ENCODE results near the gene HOTAIR. TPM values are rescaled to one million over a fixed set of nuclear protein-coding genes. Genes with fewer than 3 reads are reported as not detected.
A peak's percentile ranks its signal among the peaks of the same experiment; 100 is the strongest.

Gene HOTAIR
- total and polyA plus RNA-seq, 5 donors, result not detected

- DNase-seq, result no peak
- intact Hi-C loops (cut with DNase I), result loop anchor here in 1 of 4 donors (10.0 kb wide), 1 partner anchor 354 kb away; the partner anchor contains the start of gene GPR84
- H3K27me3 ChIP-seq (ENCODE audit: control insufficient read depth, insufficient read depth), result no peaks in the 10 kb centered on the region
- H3K4me3 ChIP-seq (ENCODE audit: low read length), result no peak overlapping the region
- no peak overlapping the region for H3K27ac ChIP-seq (ENCODE audit: low read length)
- H3K4me1 ChIP-seq (ENCODE audit: control insufficient read depth, insufficient read depth, low read length), result peaks cover 2% of the 10 kb centered on the region
- ATAC-seq, result no peak
- WGBS, result 17% methylated on average over 10 of the region's 10 CpGs
- no peaks in the 10 kb centered on the region for H3K9me3 ChIP-seq (ENCODE audit: control insufficient read depth, low read length)
Observed at GRCh38 chr12:54010053-54010971, 35.6 kb upstream of the HOTAIR start.

- WGBS, result 3% methylated on average over 51 of the region's 51 CpGs
- H3K4me1 ChIP-seq (ENCODE audit: control insufficient read depth, insufficient read depth, low read length), result peaks cover 2% of the 10 kb centered on the region
- intact Hi-C loops (cut with DNase I), result loop anchor here in 2 of 4 donors (2.0 to 10.0 kb wide), 3 partner anchors 191 to 355 kb away; partner anchors contain the start of gene GPR84 (in 1 of the 2)
- H3K27ac ChIP-seq (ENCODE audit: low read length), result no peak overlapping the region
- DNase-seq (peak in 1 of 3 donors; percentile 63), ATAC-seq (no peak)
- H3K27me3 ChIP-seq (ENCODE audit: control insufficient read depth, insufficient read depth), result no peaks in the 10 kb centered on the region
- H3K4me3 ChIP-seq (ENCODE audit: low read length), result peak overlapping the region; percentile 36
- H3K9me3 ChIP-seq (ENCODE audit: control insufficient read depth, low read length), result no peaks in the 10 kb centered on the region
Observed at GRCh38 chr12:54009171-54010052, 34.7 kb upstream of the HOTAIR start.

GRCh38 chr12:54008260-54008552, 33.5 kb upstream of the HOTAIR start:
- DNase-seq, result no peak

GRCh38 chr12:54007538-54008259, 32.9 kb upstream of the HOTAIR start:
- ATAC-seq, result no peak
- intact Hi-C loops (cut with DNase I), result loop anchor here (2.0 to 5.0 kb wide), 2 partner anchors 193 to 195 kb away; no protein-coding TSS in a partner anchor
- H3K27ac ChIP-seq (ENCODE audit: low read length), result no peak overlapping the region

More at GRCh38 chr12:54008260-54008552, 33.5 kb upstream of the HOTAIR start:
- no peak for ATAC-seq
- H3K4me3 ChIP-seq (ENCODE audit: low read length), result no peak overlapping the region
- intact Hi-C loops (cut with DNase I), result loop anchor here in 2 of 4 donors (2.0 to 5.0 kb wide), 2 partner anchors 193 to 194 kb away; no protein-coding TSS in a partner anchor
- no peak overlapping the region for H3K27ac ChIP-seq (ENCODE audit: low read length)
- H3K4me1 ChIP-seq (ENCODE audit: control insufficient read depth, insufficient read depth, low read length), result peaks cover 2% of the 10 kb centered on the region
- no peaks in the 10 kb centered on the region for H3K27me3 ChIP-seq (ENCODE audit: control insufficient read depth, insufficient read depth)
- 18% methylated on average over 2 of the region's 2 CpGs for WGBS
- H3K9me3 ChIP-seq (ENCODE audit: control insufficient read depth, low read length), result no peaks in the 10 kb centered on the region

GRCh38 chr12:54006559-54007220, 31.9 kb upstream of the HOTAIR start:
- intact Hi-C loops (cut with DNase I), result loop anchor here in 3 of 4 donors (2.0 to 5.0 kb wide), 2 partner anchors 194 to 196 kb away; no protein-coding TSS in a partner anchor
- Histone ChIP-seq H3K4me1 (ENCODE audit: control insufficient read depth, insufficient read depth, low read length) (peaks cover 2% of the 10 kb centered on the region), H3K27me3 (ENCODE audit: control insufficient read depth, insufficient read depth) (no peaks in the 10 kb centered on the region), H3K4me3 (ENCODE audit: low read length) (peak overlapping the region; percentile 50), H3K9me3 (ENCODE audit: control insufficient read depth, low read length) (no peaks in the 10 kb centered on the region), H3K27ac (ENCODE audit: low read length) (no peak overlapping the region)
- WGBS, result 28% methylated on average over 22 of the region's 22 CpGs
- no peak for DNase-seq
- no peak for ATAC-seq

More at GRCh38 chr12:54007538-54008259, 32.9 kb upstream of the HOTAIR start:
- H3K4me3 ChIP-seq (ENCODE audit: low read length), result no peak overlapping the region
- H3K27me3 ChIP-seq (ENCODE audit: control insufficient read depth, insufficient read depth), result no peaks in the 10 kb centered on the region
- WGBS, result 50% methylated on average over 2 of the region's 2 CpGs
- H3K4me1 ChIP-seq (ENCODE audit: control insufficient read depth, insufficient read depth, low read length), result peaks cover 2% of the 10 kb centered on the region
- no peaks in the 10 kb centered on the region for H3K9me3 ChIP-seq (ENCODE audit: control insufficient read depth, low read length)
- DNase-seq, result no peak

- intact Hi-C loops (cut with DNase I), result loop anchor here in 3 of 4 donors (2.0 to 5.0 kb wide), 2 partner anchors 195 to 196 kb away; no protein-coding TSS in a partner anchor
- WGBS, result 8% methylated on average over 39 of the region's 39 CpGs
- no peaks in the 10 kb centered on the region for H3K27me3 ChIP-seq (ENCODE audit: control insufficient read depth, insufficient read depth)
- peak overlapping the region; percentile 50 for H3K4me3 ChIP-seq (ENCODE audit: low read length)
- H3K27ac ChIP-seq (ENCODE audit: low read length), result no peak overlapping the region
- peaks cover 2% of the 10 kb centered on the region for H3K4me1 ChIP-seq (ENCODE audit: control insufficient read depth, insufficient read depth, low read length)
- DNase-seq, result peak; percentile 83 to 95 (median 94)
- peak; percentile 86 to 91 for ATAC-seq
- H3K9me3 ChIP-seq (ENCODE audit: control insufficient read depth, low read length), result no peaks in the 10 kb centered on the region
Observed at GRCh38 chr12:54005853-54006558, 31.3 kb upstream of the HOTAIR start.

- Histone ChIP-seq H3K27ac (ENCODE audit: low read length) (no peak overlapping the region), H3K27me3 (ENCODE audit: control insufficient read depth, insufficient read depth) (no peaks in the 10 kb centered on the region), H3K4me3 (ENCODE audit: low read length) (no peak overlapping the region), H3K9me3 (ENCODE audit: control insufficient read depth, low read length) (no peaks in the 10 kb centered on the region), H3K4me1 (ENCODE audit: control insufficient read depth, insufficient read depth, low read length) (peaks cover 2% of the 10 kb centered on the region)
- intact Hi-C loops (cut with DNase I), result loop anchor here in 1 of 4 donors (5.0 kb wide), 1 partner anchor 197 kb away; no protein-coding TSS in a partner anchor
- 9% methylated on average over 26 of the region's 26 CpGs for WGBS
- DNase-seq (no peak), ATAC-seq (no peak)
Observed at GRCh38 chr12:54005531-54005852, 30.7 kb upstream of the HOTAIR start.

GRCh38 chr12:54004841-54005530, 30.2 kb upstream of the HOTAIR start:
- no peak overlapping the region for H3K4me3 ChIP-seq (ENCODE audit: low read length)
- intact Hi-C loops (cut with DNase I), result loop anchor here in 1 of 4 donors (5.0 kb wide), 1 partner anchor 197 kb away; no protein-coding TSS in a partner anchor
- H3K4me1 ChIP-seq (ENCODE audit: control insufficient read depth, insufficient read depth, low read length), result peaks cover 2% of the 10 kb centered on the region
- WGBS, result 16% methylated on average over 31 of the region's 31 CpGs
- ATAC-seq (no peak), DNase-seq (no peak)
- H3K9me3 ChIP-seq (ENCODE audit: control insufficient read depth, low read length), result no peaks in the 10 kb centered on the region
- H3K27ac ChIP-seq (ENCODE audit: low read length), result no peak overlapping the region
- no peaks in the 10 kb centered on the region for H3K27me3 ChIP-seq (ENCODE audit: control insufficient read depth, insufficient read depth)
